ENCODE measurements around the gene EDNRB.

DNA sequence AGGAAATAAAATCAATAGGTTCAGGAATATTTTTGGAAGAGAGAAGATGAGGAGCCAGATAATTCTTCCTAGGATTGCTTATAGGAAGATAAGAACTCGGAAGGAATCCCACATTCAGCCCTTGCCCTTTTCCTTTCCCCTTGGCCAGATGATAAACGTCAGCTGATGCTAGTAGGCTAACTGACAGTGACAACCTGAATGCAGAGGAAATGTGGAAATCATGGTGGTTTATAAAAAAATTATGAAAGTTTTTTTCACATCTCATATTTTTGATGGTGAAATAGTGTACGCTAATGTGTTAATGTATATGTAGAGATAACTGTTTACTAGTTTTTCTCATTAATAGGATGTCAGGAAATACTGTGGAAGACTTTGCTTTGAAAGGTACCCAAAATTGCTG, 56.9 kb downstream of the EDNRB start:
- TF ChIP-seq CTCF (conservative IDR thresholded peaks at IDR 0.05; ENCODE audit: low read length) (no peak), EZH2phosphoT487 (IDR thresholded peaks at IDR 0.05; ENCODE audit: borderline replicate concordance) (no peak)

Data from Loucy (cell line).